Right lobe of liver (tissue), 4 donors: ENCODE measurements around the gene NPSR1.

Source experiments
- POLR2A ChIP-seq: fragments of 450-650 bp; IDR thresholded peaks from one replicate; pipeline ENCODE4 v1.6.1; 2017; ENCODE audit warnings: antibody characterized with exemption, mild to moderate bottlenecking
- TF ChIP-seq, protein P1 (sequence below), 4 donors: fragments of 200-600 bp in 3 of 4; fragments of 450-650 bp in 1 of 4; IDR thresholded peaks; one replicate each; pipeline versions ENCODE4 v1.5.1 to v1.8.0; 2016 to 2022; ENCODE audit warnings: antibody characterized with exemption in 4 of 4, mild to moderate bottlenecking in 2 of 4
- donor health status: DM: no; HTN: no; CAD: no.
- donor health status: DM: no; HTN: no; CAD: no.
- donor health status: DM: no; HTN: yes; CAD: no.

DNA sequence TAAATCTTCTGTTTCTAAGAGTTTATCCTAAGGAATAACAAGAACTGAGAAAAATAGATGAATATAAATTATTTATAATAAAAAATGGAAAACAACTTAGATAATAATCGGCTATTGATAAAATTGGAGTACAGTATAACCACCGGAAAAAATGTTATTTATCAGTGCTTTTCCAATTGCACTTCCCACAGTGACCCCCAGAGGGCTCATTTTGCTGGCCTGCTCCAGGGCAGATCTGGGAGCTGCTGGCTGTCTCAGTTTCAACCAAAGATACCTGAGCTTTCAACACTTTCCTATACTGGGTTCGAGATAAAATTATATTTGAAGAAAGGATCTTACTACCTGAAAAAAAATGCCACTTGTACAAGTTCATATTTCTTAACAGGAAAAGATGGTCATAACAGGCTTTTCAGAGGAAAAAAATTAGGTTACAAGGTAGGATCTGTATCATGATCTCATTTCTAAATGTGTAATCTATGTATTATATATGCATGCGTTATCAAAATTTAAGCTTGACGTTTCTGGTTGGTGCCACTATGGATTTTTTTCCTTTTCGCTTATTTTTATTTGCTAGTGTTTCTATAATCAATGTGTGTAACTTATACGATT, 165.7 kb downstream of the NPSR1 start:
- no peak for TF ChIP-seq POLR2A
- TF ChIP-seq, protein P1, sequence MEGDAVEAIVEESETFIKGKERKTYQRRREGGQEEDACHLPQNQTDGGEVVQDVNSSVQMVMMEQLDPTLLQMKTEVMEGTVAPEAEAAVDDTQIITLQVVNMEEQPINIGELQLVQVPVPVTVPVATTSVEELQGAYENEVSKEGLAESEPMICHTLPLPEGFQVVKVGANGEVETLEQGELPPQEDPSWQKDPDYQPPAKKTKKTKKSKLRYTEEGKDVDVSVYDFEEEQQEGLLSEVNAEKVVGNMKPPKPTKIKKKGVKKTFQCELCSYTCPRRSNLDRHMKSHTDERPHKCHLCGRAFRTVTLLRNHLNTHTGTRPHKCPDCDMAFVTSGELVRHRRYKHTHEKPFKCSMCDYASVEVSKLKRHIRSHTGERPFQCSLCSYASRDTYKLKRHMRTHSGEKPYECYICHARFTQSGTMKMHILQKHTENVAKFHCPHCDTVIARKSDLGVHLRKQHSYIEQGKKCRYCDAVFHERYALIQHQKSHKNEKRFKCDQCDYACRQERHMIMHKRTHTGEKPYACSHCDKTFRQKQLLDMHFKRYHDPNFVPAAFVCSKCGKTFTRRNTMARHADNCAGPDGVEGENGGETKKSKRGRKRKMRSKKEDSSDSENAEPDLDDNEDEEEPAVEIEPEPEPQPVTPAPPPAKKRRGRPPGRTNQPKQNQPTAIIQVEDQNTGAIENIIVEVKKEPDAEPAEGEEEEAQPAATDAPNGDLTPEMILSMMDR (IDR thresholded peaks at IDR 0.05), result peak; percentile 66 to 91 (median 87)
